HG03378 (cell line): ENCODE data around the gene MOCOS.

ENCODE experiments used
- ATAC-seq: cut with Tn5 transposase; IDR thresholded peaks from one replicate; pipeline ENCODE4 v1.9.1; 2021; ENCODE audit warnings: mild to moderate bottlenecking, moderate library complexity; ENCODE audit not compliant: unreplicated experiment

MOCOS gene

GRCh38 chr18:36302676-36303075 lies 115.4 kb downstream of the MOCOS start:
- ATAC-seq: no peak

GRCh38 chr18:36303211-36303844 lies 116.0 kb downstream of the MOCOS start:
- ATAC-seq: no peak

- no peak for ATAC-seq
These were observed 117.4 kb downstream of the MOCOS start for GRCh38 chr18:36304723-36305122.

GRCh38 chr18:36305375-36305774 lies 118.1 kb downstream of the MOCOS start:
- no peak for ATAC-seq

GRCh38 chr18:36307513-36307912 lies 120.2 kb downstream of the MOCOS start:
- no peak for ATAC-seq

GRCh38 chr18:36308711-36309435 lies 121.6 kb downstream of the MOCOS start:
- ATAC-seq: no peak

- no peak for ATAC-seq
These were observed 122.4 kb downstream of the MOCOS start for GRCh38 chr18:36309436-36310391.

GRCh38 chr18:36311026-36311570 lies 123.8 kb downstream of the MOCOS start:
- no peak for ATAC-seq

- ATAC-seq: no peak
These were observed 125.6 kb downstream of the MOCOS start for GRCh38 chr18:36312806-36313395.

- no peak for ATAC-seq
These were observed 126.8 kb downstream of the MOCOS start for GRCh38 chr18:36314098-36314497.

GRCh38 chr18:36314754-36315153 lies 127.5 kb downstream of the MOCOS start:
- no peak for ATAC-seq

- no peak for ATAC-seq
These were observed 128.4 kb downstream of the MOCOS start for GRCh38 chr18:36315736-36316135.

GRCh38 chr18:36316246-36316645 lies 128.9 kb downstream of the MOCOS start:
- ATAC-seq: no peak
